Astrocyte (in vitro differentiated cells and primary cell): ENCODE data around the gene POLD2. TPM values are rescaled to one million over a fixed set of nuclear protein-coding genes. Genes with fewer than 3 reads are reported as not detected.

Experiments
- DNase-seq: peaks from one replicate; pipeline ENCODE4 v3.0.0-alpha.2; 2010; ENCODE audit warnings: low read depth
- FAIRE-seq: peaks from 2 replicates; lab custom pipeline; 2011; peaks lifted over from hg19 to GRCh38; lab: Jason Lieb, UNC
- H2AFZ ChIP-seq: 2 replicates; pipeline ENCODE4 v1.6.0; 2012; ENCODE audit warnings: low read depth, low read length, inconsistent platforms
- H3K27ac ChIP-seq: 2 replicates; pipeline ENCODE4 v1.5.1; 2011; ENCODE audit warnings: low read depth, low read length, inconsistent platforms
- H3K27me3 ChIP-seq: 2 replicates; pipeline ENCODE4 v1.6.0; 2011; ENCODE audit warnings: low read length, inconsistent platforms; ENCODE audit not compliant: insufficient read depth
- H3K36me3 ChIP-seq: 2 replicates; pipeline ENCODE4 v1.5.1; 2011; ENCODE audit warnings: low read length, inconsistent platforms; ENCODE audit not compliant: insufficient read depth
- H3K4me1 ChIP-seq: 2 replicates; pipeline ENCODE4 v1.5.1; 2011; ENCODE audit warnings: low read length, inconsistent platforms; ENCODE audit not compliant: insufficient read depth
- H3K4me2 ChIP-seq: 2 replicates; pipeline ENCODE4 v1.6.0; 2012; ENCODE audit warnings: low read length, inconsistent platforms
- H3K4me3 ChIP-seq: 2 replicates; pipeline ENCODE4 v1.5.1; 2011; ENCODE audit warnings: low read depth, mild to moderate bottlenecking, low read length, inconsistent platforms; ENCODE audit not compliant: insufficient read depth
- H3K79me2 ChIP-seq: 2 replicates; pipeline ENCODE4 v1.6.0; 2012; ENCODE audit warnings: mild to moderate bottlenecking, low read length, inconsistent platforms; ENCODE audit not compliant: insufficient read depth
- H3K9ac ChIP-seq: 2 replicates; pipeline ENCODE4 v1.6.0; 2012; ENCODE audit warnings: mild to moderate bottlenecking, low read length, inconsistent platforms
- H3K9me3 ChIP-seq: 2 replicates; pipeline ENCODE4 v1.5.1; 2012; ENCODE audit warnings: low read depth, mild to moderate bottlenecking, low read length, inconsistent platforms; ENCODE audit not compliant: insufficient read depth
- H4K20me1 ChIP-seq: 2 replicates; pipeline ENCODE4 v1.6.0; 2012; ENCODE audit warnings: low read length, inconsistent platforms; ENCODE audit not compliant: insufficient read depth
- H3K27ac Mint-ChIP-seq: one replicate; pipeline ENCODE4 v1.8.0; 2021; ENCODE audit warnings: mild to moderate bottlenecking, mixed read lengths; ENCODE audit not compliant: unreplicated experiment
- H3K27me3 Mint-ChIP-seq: one replicate; pipeline ENCODE4 v1.8.0; 2021; ENCODE audit warnings: low read depth, mixed read lengths; ENCODE audit not compliant: unreplicated experiment
- H3K36me3 Mint-ChIP-seq: one replicate; pipeline ENCODE4 v1.8.0; 2021; ENCODE audit warnings: low read depth, mixed read lengths; ENCODE audit not compliant: unreplicated experiment
- H3K4me1 Mint-ChIP-seq: one replicate; pipeline ENCODE4 v1.8.0; 2021; ENCODE audit warnings: low read depth, mixed read lengths; ENCODE audit not compliant: unreplicated experiment
- H3K4me3 Mint-ChIP-seq: one replicate; pipeline ENCODE4 v1.8.0; 2021; ENCODE audit warnings: mild to moderate bottlenecking, moderate library complexity, mixed read lengths; ENCODE audit not compliant: unreplicated experiment
- H3K9me3 Mint-ChIP-seq: one replicate; pipeline ENCODE4 v1.8.0; 2021; ENCODE audit warnings: mild to moderate bottlenecking, mixed read lengths; ENCODE audit not compliant: unreplicated experiment
- CTCF ChIP-seq: IDR thresholded peaks from 2 replicates; pipeline ENCODE4 v1.5.1; 2011; ENCODE audit warnings: low read depth, mild to moderate bottlenecking, inconsistent platforms, low read length, moderate library complexity; ENCODE audit not compliant: insufficient read depth
- EZH2 ChIP-seq: IDR thresholded peaks from 2 replicates; pipeline ENCODE4 v1.6.1; 2012; ENCODE audit warnings: mild to moderate bottlenecking, low read length, inconsistent platforms; ENCODE audit not compliant: insufficient read depth
- total RNA-seq: library from RNA; stranded (reverse); gene quantifications from 2 replicates; pipeline ENCODE4 v1.2.1, GENCODE V29; 2021

POLD2 gene
- total RNA-seq, 1 donor from 2014 or later: 67.7 TPM

GRCh38 chr7:44132039-44132438 is 8.7 kb upstream of the POLD2 start:
- H3K79me2 ChIP-seq: no peaks in the 10 kb centered on the region
- H3K27me3 ChIP-seq: no peaks in the 10 kb centered on the region
- Mint-ChIP-seq H3K27me3 (peaks cover 9% of the 10 kb centered on the region), H3K36me3 (no peaks in the 10 kb centered on the region), H3K4me1 (peaks cover 14% of the 10 kb centered on the region), H3K9me3 (peaks cover 9% of the 10 kb centered on the region), H3K4me3 (peak overlapping the region; percentile 13), H3K27ac (no peak overlapping the region)
- DNase-seq (no peak), FAIRE-seq (no peak)
- H3K4me1 ChIP-seq: no peaks in the 10 kb centered on the region
- H3K27ac ChIP-seq: no peak overlapping the region
- no peak overlapping the region for H2AFZ ChIP-seq
- no peak overlapping the region for H3K4me2 ChIP-seq
- TF ChIP-seq CTCF (no peak), EZH2 (no peak)
- no peaks in the 10 kb centered on the region for H3K36me3 ChIP-seq
- no peaks in the 10 kb centered on the region for H3K9me3 ChIP-seq
- H4K20me1 ChIP-seq: no peaks in the 10 kb centered on the region
- no peak overlapping the region for H3K9ac ChIP-seq
- H3K4me3 ChIP-seq: no peak overlapping the region

- Histone ChIP-seq H3K36me3 (no peaks in the 10 kb centered on the region), H3K4me1 (no peaks in the 10 kb centered on the region), H4K20me1 (no peaks in the 10 kb centered on the region), H3K9ac (no peak overlapping the region), H3K27ac (no peak overlapping the region), H3K27me3 (no peaks in the 10 kb centered on the region), H3K9me3 (no peaks in the 10 kb centered on the region), H2AFZ (no peak overlapping the region), H3K79me2 (no peaks in the 10 kb centered on the region), H3K4me3 (no peak overlapping the region), H3K4me2 (no peak overlapping the region)
- TF ChIP-seq EZH2: no peak
- no peak for TF ChIP-seq CTCF
- Mint-ChIP-seq H3K36me3 (peaks cover 3% of the 10 kb centered on the region), H3K9me3 (peaks cover 15% of the 10 kb centered on the region), H3K4me3 (no peak overlapping the region), H3K27me3 (peaks cover 9% of the 10 kb centered on the region), H3K4me1 (peaks cover 14% of the 10 kb centered on the region), H3K27ac (no peak overlapping the region)
- no peak for FAIRE-seq
- DNase-seq: no peak
Observed at GRCh38 chr7:44131173-44132029, 8.1 kb upstream of the POLD2 start.
